NOMO-1 treated with DMSO at 0.1 percent for 48 hours (cell line): ENCODE data around the gene APBB2.

Experiments used
- DNase-seq: peaks from one replicate; lab custom pipeline; 2025; ENCODE audit not compliant: unreplicated experiment; lab: John Stamatoyannopoulos, UW

Gene APBB2

DNA sequence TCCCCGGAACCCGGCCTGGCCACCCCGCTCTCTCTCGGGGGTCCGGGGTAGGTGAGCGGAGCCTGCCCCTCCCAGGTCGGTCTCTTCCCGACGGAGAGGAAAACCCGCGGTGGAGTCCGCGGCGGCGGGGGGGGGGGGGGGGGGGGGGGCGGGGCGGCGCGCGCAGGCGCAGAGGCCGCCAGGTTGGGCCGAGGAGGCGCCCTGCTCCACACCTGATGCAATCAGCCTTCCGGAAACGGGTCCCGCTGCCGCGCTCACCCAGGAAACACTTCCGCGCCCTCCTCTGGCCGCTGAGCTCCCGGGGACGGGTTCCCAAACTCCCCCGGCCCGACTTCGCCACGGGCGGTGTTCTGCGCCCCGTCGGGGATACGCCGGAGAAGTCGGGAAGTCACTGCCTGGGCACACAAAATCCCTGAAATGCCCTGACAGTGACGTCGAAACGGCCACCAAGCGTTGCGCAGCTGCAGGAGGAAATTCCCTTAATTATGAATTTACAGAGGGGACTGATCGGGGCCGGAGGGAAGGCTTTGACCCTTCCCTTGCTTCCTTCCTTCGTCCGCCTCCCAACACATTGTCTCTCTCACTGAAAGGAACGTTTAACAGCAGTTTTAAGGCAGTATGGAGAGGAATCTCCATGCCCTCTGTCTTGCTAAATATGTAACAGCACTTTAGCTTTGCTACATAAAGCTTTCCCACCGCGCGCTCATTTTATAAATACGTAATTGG lies 2.1 kb upstream of the APBB2 start:
- DNase-seq, result no peak

- DNase-seq, result no peak
Observed at GRCh38 chr4:41215969-41216293, 1.6 kb upstream of the APBB2 start.

DNA sequence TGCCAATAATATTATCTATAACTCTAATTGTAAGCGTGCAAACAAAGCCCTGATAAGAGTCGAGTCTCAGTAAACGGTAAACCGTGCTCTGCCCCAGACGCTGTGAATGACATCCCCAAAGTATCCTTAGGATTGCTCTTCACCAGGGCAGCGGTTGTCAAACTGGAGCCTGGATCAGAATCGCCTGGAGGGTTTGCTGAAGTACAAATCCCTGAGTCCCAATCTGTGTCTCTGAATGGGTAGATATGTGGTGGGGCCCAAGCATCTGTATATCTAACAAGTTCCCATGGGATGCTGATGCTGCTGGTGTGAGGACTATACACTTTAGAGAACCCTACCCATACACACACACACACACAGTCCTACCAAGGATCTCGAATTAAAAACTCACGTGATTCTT lies 813 bp upstream of the APBB2 start:
- DNase-seq, result no peak

- DNase-seq, result no peak
Observed at GRCh38 chr4:41214825-41215146, 444 bp upstream of the APBB2 start.

DNA sequence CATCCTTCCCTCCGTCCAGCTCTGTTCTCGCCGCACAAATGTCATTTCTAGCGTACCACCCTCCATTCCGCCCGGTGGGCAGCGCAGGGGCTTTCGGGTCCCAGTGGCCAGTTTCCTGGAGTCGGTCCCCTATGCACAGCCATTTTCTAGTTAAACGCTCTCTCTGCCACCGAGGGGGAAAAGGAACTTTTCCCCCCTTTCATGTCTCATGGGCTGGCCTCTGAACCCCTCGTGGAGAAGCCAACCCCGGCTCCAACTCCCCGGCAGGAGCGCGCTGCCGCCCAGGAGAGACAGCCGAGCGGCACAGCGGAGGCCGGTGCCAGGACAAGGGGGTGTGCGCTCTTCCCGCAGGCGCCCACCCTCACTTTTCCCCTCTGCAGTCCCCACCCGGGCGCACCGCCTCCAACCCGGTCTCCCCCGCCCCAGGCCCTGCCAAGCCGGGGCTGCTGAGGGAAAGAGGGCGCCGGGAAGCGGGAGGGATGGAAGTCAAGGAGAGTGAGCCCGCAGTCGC lies 662 bp downstream of the APBB2 start:
- DNase-seq, result no peak

GRCh38 chr4:41212616-41213203 lies 1.6 kb downstream of the APBB2 start:
- peak; percentile 47 for DNase-seq

GRCh38 chr4:41211951-41212615 lies 2.3 kb downstream of the APBB2 start:
- DNase-seq, result no peak

- DNase-seq, result no peak
Observed at GRCh38 chr4:41209901-41210300, 4.4 kb downstream of the APBB2 start.

GRCh38 chr4:41209187-41209586 lies 5.2 kb downstream of the APBB2 start:
- no peak for DNase-seq

GRCh38 chr4:41207291-41207831 lies 7.0 kb downstream of the APBB2 start:
- no peak for DNase-seq

DNA sequence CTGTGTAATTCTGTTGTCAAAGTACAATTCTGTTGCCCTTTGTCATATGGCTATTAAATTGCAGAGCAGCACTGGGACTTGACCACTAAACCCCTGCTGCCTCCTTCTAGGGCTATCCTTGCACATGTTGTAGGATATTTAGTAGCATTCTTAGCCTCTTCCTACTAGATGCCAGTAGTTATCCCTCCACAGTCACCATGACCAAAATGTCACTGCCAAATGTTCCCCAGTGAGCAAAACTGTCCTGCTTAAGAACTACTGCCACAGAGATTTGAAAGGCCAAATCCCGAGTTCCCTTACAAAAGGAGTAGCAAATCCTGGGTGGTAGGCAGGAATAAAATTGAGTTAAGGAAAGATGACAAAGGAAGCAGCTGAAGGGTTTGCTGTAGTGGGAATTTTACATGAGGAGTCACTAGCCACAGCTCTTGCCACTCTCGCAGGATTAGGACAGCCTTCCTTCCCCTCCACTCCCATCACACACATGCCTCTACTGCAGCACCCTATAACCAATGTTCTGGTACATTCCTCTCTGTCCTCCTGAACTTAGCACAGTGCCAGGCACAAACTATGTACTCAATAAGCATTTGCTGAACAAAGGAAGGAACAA lies 8.4 kb downstream of the APBB2 start:
- DNase-seq, result no peak

DNA sequence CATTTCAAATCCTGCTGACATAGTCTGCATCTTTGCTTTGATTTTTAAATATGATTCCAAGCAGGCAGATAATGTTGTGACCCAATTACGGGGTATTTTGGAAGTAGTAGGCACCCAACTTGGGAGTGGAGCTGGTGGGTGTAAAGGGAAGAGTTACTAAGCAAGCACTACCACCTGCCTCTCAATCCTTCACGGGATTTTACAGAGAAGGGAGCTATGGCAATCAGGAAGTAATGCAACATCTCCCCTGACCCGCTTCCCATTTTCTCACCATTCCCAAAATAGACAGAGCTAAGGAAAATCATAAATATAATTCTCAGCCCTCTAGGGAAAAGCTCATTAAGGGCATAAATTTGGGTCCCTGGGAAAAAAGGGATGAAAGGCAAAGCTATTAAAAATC lies 9.2 kb downstream of the APBB2 start:
- DNase-seq, result no peak

DNA sequence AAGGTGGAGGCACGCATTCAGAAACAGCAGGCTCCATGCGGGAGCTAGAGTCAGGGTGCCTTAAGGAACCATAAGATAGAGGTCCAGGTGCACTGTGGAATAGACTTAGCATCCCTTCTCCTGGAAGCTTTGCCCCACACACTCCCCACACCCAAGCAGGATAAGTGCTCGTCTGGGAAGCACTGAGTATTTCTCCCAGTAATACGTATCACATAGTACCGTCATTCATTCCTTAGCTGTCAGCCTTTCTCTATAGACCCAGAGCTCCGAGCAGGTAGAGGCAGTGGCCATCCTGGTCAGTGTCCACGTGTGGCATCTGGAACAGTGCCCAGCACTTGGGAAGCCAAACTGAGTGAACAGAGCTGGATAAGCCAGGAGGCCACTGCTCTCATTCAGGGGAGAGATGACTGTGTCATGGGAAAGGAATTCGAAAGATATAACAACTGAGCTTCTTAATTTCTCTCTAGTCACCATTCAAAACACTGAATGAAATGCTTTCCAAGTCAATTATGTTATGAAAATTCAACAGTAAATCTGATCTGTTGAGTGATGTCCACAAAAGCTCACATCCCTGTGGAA lies 9.9 kb downstream of the APBB2 start:
- DNase-seq, result no peak

GRCh38 chr4:41203841-41204240 lies 10.5 kb downstream of the APBB2 start:
- DNase-seq, result no peak

- DNase-seq, result no peak
Observed at GRCh38 chr4:41202820-41203568, 11.3 kb downstream of the APBB2 start.

DNA sequence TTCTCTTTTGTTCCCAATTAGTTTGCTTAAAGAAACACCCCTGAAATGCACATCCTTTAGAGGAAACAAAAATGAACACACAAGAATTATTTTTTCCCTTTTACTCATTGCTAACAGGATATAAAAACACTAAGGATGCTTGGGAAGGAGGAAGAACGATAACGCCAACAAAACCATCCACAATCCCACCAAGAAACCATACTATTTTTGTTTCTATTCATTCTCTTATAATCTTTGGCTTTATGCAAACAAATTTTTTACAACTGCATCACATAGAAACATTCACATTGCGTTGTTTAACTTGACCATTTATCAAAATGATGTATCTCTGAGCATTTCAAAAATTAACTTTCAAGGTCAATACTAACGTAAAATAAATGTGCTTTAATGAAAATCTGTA lies 12.0 kb downstream of the APBB2 start:
- no peak for DNase-seq

DNA sequence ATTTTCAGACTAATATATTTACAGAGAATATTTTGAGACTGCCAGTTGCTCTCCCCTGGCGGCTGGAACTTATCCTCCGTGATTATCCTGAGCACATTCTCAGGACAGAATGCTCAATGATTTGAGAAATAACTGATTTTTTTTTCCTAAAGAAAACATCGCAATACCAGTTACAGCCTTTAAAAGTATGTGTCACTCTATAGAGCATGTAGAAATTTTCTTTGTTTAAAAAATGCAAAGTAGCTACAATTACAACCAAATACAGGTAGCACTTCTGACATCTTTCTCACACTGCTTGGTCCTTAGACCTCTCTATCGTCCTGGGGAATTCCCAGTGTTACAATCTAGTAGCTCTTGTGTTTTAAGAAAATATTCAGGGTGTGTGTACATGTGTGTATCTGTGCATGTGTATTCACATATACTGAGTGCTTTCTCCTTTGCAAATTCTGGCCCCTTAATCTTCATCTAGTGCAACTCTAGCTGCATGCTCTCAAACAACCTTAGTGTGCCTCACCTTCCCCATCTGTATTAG lies 13.8 kb downstream of the APBB2 start:
- DNase-seq, result no peak

DNA sequence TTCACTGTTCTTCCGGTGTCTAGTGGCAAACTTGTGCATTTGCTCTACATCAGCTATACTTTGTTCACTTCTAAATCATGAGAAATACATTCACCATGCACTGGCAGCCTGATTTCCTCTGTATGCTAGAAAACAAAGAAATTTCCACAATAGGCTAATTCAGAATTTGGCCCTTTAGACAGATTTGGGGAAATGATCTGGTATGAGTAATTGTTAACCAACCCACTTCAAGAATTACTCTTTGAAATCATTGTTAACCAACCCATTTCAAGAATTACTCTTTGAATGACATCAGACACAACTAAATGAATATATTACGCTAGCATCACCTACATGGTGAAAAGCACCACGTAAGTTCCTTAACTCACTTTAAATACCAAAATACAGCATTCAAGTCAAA lies 14.6 kb downstream of the APBB2 start:
- no peak for DNase-seq

- no peak for DNase-seq
Observed at GRCh38 chr4:41197996-41198395, 16.3 kb downstream of the APBB2 start.

- DNase-seq, result no peak
Observed at GRCh38 chr4:41197495-41197894, 16.8 kb downstream of the APBB2 start.
